ENCODE results near the gene PNPLA2. TPM values are rescaled to one million over a fixed set of nuclear protein-coding genes. Genes with fewer than 3 reads are reported as not detected.

The PNPLA2 gene
- total and polyA plus RNA-seq, 10 of the 15 experiments (the other 5 are each of a cell fraction or from before 2014, with no cell fraction given), result 0.19 to 34.0 (median 8.1) TPM

DNA sequence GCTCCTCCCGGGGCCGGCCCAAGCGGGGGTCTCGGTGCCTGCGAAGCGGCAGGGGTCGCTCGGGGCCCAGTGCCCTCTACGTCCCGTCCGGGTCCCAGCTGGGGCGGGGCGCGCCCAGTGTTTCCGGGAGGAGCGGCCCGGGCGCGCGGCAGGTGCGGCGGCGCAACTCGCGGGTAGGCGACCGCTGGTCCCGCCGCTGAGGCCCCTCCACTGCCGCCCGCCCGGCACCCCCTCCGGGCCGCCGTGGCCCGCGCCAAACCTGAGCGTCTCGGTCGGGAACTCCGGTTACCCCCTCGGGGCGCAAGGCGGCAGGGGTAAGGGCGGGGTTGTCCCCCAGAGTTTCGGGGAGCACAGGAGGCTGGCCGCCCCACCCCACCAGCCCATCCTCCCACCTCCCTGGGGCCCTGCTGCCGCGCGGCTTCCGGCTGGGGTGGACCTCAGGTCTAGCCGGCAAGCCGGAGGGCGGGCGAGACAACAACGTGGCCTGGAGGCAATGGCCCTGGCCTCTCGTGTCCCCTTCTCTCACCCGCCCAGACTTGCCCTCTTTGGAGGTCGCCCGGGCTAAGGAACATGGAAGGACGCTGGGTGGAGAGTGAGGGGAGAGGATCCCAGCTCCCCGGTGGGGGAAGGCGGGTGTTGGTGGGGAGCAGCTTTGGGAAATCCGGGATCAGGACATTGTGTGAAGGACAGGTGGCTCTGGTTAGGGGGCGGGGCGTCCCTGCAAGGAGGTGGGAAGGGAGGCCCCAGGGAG is 8.6 kb downstream of the PNPLA2 start (continued):
- TF ChIP-seq EP300 (IDR thresholded peaks at IDR 0.05; ENCODE audit: borderline replicate concordance in 1 of 2, control insufficient read depth in 1 of 2, low read depth in 2 of 2, low read length in 2 of 2) (no peak), RB1 (IDR thresholded peaks at IDR 0.05; ENCODE audit: borderline replicate concordance) (no peak), FOS (IDR thresholded peaks at IDR 0.05; ENCODE audit: borderline replicate concordance, extremely low read depth, insufficient read length) (no peak), BACH1 (IDR thresholded peaks at IDR 0.05; ENCODE audit: borderline replicate concordance) (no peak), STAT3 (IDR thresholded peaks at IDR 0.05; ENCODE audit: low read depth, low read length) (no peak), SIX5 (IDR thresholded peaks at IDR 0.05; ENCODE audit: low read depth, low read length, severe bottlenecking) (no peak), CHD1 (IDR thresholded peaks at IDR 0.05; ENCODE audit: low read depth, low read length) (no peak), CBX5 (IDR thresholded peaks at IDR 0.05; ENCODE audit: low read depth) (no peak), WRNIP1 (IDR thresholded peaks at IDR 0.05; ENCODE audit: borderline replicate concordance, low read depth, low read length) (no peak), MEF2B (IDR thresholded peaks at IDR 0.05; ENCODE audit: partially characterized antibody, poor library complexity, severe bottlenecking) (peak; percentile 78), MTA3 (IDR thresholded peaks at IDR 0.05; ENCODE audit: borderline replicate concordance, low read length) (no peak), RUNX3 (IDR thresholded peaks at IDR 0.05; ENCODE audit: low read length) (no peak), NR2F1 (conservative IDR thresholded peaks at IDR 0.05) (peak; percentile 42; the same call in 1 of the 2 replicates)
- TF ChIP-seq, protein P1, sequence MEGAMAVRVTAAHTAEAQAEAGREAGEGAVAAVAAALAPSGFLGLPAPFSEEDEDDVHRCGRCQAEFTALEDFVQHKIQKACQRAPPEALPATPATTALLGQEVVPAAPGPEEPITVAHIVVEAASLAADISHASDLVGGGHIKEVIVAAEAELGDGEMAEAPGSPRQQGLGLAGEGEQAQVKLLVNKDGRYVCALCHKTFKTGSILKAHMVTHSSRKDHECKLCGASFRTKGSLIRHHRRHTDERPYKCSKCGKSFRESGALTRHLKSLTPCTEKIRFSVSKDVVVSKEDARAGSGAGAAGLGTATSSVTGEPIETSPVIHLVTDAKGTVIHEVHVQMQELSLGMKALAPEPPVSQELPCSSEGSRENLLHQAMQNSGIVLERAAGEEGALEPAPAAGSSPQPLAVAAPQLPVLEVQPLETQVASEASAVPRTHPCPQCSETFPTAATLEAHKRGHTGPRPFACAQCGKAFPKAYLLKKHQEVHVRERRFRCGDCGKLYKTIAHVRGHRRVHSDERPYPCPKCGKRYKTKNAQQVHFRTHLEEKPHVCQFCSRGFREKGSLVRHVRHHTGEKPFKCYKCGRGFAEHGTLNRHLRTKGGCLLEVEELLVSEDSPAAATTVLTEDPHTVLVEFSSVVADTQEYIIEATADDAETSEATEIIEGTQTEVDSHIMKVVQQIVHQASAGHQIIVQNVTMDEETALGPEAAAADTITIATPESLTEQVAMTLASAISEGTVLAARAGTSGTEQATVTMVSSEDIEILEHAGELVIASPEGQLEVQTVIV (IDR thresholded peaks at IDR 0.05; ENCODE audit: borderline replicate concordance, partially characterized antibody), result no peak
- TF ChIP-seq, protein P2, sequence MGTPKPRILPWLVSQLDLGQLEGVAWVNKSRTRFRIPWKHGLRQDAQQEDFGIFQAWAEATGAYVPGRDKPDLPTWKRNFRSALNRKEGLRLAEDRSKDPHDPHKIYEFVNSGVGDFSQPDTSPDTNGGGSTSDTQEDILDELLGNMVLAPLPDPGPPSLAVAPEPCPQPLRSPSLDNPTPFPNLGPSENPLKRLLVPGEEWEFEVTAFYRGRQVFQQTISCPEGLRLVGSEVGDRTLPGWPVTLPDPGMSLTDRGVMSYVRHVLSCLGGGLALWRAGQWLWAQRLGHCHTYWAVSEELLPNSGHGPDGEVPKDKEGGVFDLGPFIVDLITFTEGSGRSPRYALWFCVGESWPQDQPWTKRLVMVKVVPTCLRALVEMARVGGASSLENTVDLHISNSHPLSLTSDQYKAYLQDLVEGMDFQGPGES (IDR thresholded peaks at IDR 0.05), result no peak
- TF ChIP-seq, protein P3, sequence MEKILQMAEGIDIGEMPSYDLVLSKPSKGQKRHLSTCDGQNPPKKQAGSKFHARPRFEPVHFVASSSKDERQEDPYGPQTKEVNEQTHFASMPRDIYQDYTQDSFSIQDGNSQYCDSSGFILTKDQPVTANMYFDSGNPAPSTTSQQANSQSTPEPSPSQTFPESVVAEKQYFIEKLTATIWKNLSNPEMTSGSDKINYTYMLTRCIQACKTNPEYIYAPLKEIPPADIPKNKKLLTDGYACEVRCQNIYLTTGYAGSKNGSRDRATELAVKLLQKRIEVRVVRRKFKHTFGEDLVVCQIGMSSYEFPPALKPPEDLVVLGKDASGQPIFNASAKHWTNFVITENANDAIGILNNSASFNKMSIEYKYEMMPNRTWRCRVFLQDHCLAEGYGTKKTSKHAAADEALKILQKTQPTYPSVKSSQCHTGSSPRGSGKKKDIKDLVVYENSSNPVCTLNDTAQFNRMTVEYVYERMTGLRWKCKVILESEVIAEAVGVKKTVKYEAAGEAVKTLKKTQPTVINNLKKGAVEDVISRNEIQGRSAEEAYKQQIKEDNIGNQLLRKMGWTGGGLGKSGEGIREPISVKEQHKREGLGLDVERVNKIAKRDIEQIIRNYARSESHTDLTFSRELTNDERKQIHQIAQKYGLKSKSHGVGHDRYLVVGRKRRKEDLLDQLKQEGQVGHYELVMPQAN (conservative IDR thresholded peaks at IDR 0.05), result peak; percentile 77
- TF ChIP-seq, protein P4, sequence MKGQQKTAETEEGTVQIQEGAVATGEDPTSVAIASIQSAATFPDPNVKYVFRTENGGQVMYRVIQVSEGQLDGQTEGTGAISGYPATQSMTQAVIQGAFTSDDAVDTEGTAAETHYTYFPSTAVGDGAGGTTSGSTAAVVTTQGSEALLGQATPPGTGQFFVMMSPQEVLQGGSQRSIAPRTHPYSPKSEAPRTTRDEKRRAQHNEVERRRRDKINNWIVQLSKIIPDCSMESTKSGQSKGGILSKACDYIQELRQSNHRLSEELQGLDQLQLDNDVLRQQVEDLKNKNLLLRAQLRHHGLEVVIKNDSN (IDR thresholded peaks at IDR 0.05; ENCODE audit: borderline replicate concordance, extremely low read length, insufficient read depth, low read depth, low read length), result no peak
- TF ChIP-seq, protein P5, sequence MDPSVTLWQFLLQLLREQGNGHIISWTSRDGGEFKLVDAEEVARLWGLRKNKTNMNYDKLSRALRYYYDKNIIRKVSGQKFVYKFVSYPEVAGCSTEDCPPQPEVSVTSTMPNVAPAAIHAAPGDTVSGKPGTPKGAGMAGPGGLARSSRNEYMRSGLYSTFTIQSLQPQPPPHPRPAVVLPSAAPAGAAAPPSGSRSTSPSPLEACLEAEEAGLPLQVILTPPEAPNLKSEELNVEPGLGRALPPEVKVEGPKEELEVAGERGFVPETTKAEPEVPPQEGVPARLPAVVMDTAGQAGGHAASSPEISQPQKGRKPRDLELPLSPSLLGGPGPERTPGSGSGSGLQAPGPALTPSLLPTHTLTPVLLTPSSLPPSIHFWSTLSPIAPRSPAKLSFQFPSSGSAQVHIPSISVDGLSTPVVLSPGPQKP (IDR thresholded peaks at IDR 0.05; ENCODE audit: low read depth, low read length), result no peak

All from GM12878 (cell line).